Endodermal cell (in vitro differentiated cells): ENCODE data around the gene UCKL1. TPM values are rescaled to one million over a fixed set of nuclear protein-coding genes. Genes with fewer than 3 reads are reported as not detected.

ENCODE experiments used
- DNase-seq: peaks from one replicate; pipeline ENCODE4 v3.0.0-alpha.2; 2017
- H3K27ac ChIP-seq: 2 replicates; pipeline ENCODE4 v1.5.1; 2013; ENCODE audit warnings: mild to moderate bottlenecking, low read depth, low read length, moderate library complexity
- H3K27me3 ChIP-seq: 2 replicates; pipeline ENCODE4 v1.6.1; 2013; ENCODE audit warnings: mild to moderate bottlenecking, low read length, moderate library complexity; ENCODE audit not compliant: insufficient read depth, control insufficient read depth, poor library complexity, severe bottlenecking
- H3K36me3 ChIP-seq: 2 replicates; pipeline ENCODE4 v1.7.0; 2013; ENCODE audit warnings: mild to moderate bottlenecking, low read length, moderate library complexity; ENCODE audit not compliant: control insufficient read depth, insufficient read depth
- H3K4me1 ChIP-seq: one replicate; pipeline ENCODE4 v1.7.0; 2013; ENCODE audit warnings: low read length; ENCODE audit not compliant: control insufficient read depth, insufficient read depth
- H3K4me3 ChIP-seq: 2 replicates; pipeline ENCODE4 v1.5.1; 2013; ENCODE audit warnings: mild to moderate bottlenecking, low read length, moderate library complexity
- H3K9ac ChIP-seq: 2 replicates; pipeline ENCODE4 v1.6.1; 2013; ENCODE audit warnings: mild to moderate bottlenecking, low read length, moderate library complexity; ENCODE audit not compliant: poor library complexity, severe bottlenecking; ENCODE audit errors: extremely low read depth
- H3K9me3 ChIP-seq: 2 replicates; pipeline ENCODE4 v1.6.1; 2013; ENCODE audit warnings: mild to moderate bottlenecking, low read length, moderate library complexity; ENCODE audit not compliant: control insufficient read depth
- H3K27ac Mint-ChIP-seq: 2 replicates; pipeline ENCODE4 v1.8.0; 2020; ENCODE audit warnings: mixed read lengths
- H3K27me3 Mint-ChIP-seq: 2 replicates; pipeline ENCODE4 v1.8.0; 2021; ENCODE audit warnings: mild to moderate bottlenecking, mixed read lengths; ENCODE audit not compliant: insufficient read depth
- H3K36me3 Mint-ChIP-seq: 2 replicates; pipeline ENCODE4 v1.8.0; 2020; ENCODE audit warnings: low read depth, mixed read lengths
- H3K4me1 Mint-ChIP-seq: 2 replicates; pipeline ENCODE4 v1.8.0; 2020; ENCODE audit warnings: mixed read lengths
- H3K4me3 Mint-ChIP-seq: 2 replicates; pipeline ENCODE4 v1.8.0; 2020; ENCODE audit warnings: mild to moderate bottlenecking, moderate library complexity, mixed read lengths
- H3K9me3 Mint-ChIP-seq: 2 replicates; pipeline ENCODE4 v1.8.0; 2020; ENCODE audit warnings: mild to moderate bottlenecking, mixed read lengths
- CTCF ChIP-seq: fragments of 200-600 bp; sonication (generic); conservative IDR thresholded peaks from 2 replicates; pipeline ENCODE4 v1.5.0; 2021; ENCODE audit warnings: antibody characterized with exemption, mild to moderate bottlenecking
- WGBS, 2 experiments: methylation state at CpG; one replicate each; pipeline versions ENCODE4 v1.1.5 to v1.1.7; 2013; ENCODE audit warnings: missing lambda C conversion rate in 2 of 2, mixed read lengths in 1 of 2; ENCODE audit not compliant: insufficient coverage in 1 of 2, insufficient read length in 1 of 2; 5-methylcytosine and 5-hydroxymethylcytosine counted together
- long read RNA-seq, 4 experiments: library from polyadenylated mRNA in 2 of 4; library from RNA in 1 of 4; library from capped mRNA in 1 of 4; stranded (forward) in 3 of 4; unstranded in 1 of 4; transcript quantifications; one replicate each; pipeline ENCODE4 v2.0.0, GENCODE V29; 2020 to 2021; ENCODE audit warnings: inconsistent platforms in 1 of 4
- polyA plus RNA-seq, 2 experiments: library from polyadenylated mRNA; stranded (reverse); fragments of 50-300 nt; gene quantifications; one replicate each; pipeline ENCODE4 v1.2.3, GENCODE V29; 2013
- total RNA-seq, 2 donors: library from RNA; stranded (reverse); fragmentation: NEBNext Ultra II Directional in 1 of 2; extraction: Animal tissue kit (Norgen Biotek cat#: 25700) in 1 of 2; gene quantifications; 2 replicates in 1 of 2; 3 replicates in 1 of 2; pipeline ENCODE4 v1.2.1, GENCODE V29; 2021

Gene UCKL1
- total RNA-seq: 10 to 100 TPM; 36.5 to 47.8 TPM
- polyA plus RNA-seq (2013, experiment 1 of 2): 41.0 TPM
- polyA plus RNA-seq (2013, experiment 2 of 2): 37.5 TPM
- long read RNA-seq, experiment 1, partial matches to known transcripts: 1 of 15 reads
- long read RNA-seq, experiment 1, other reads (novel, unspliced or antisense): 14 of 15 reads
- long read RNA-seq, experiment 2, partial matches to known transcripts: 18 of 72 reads
- long read RNA-seq, experiment 2, other reads (novel, unspliced or antisense): 54 of 72 reads
- long read RNA-seq, experiment 3, partial matches to known transcripts: 8 of 152 reads
- long read RNA-seq, experiment 3, other reads (novel, unspliced or antisense): 141 of 152 reads
- long read RNA-seq, experiment 4, partial matches to known transcripts: 2 of 24 reads
- long read RNA-seq, experiment 4, other reads (novel, unspliced or antisense): 22 of 24 reads

- 0 to 1% methylated on average over 33 to 105 of the region's 105 CpGs for WGBS, 2 experiments
- peak within 1 kb of the TSS; percentile 83 for H3K27ac Mint-ChIP-seq
- no peaks in the 10 kb centered on the region for H3K9me3 Mint-ChIP-seq
- no peaks in the 10 kb centered on the region for H3K27me3 Mint-ChIP-seq
- H3K27ac ChIP-seq: peak within 1 kb of the TSS; percentile 63
- peaks cover 18% of the 10 kb centered on the region for H3K4me1 ChIP-seq
- H3K36me3 Mint-ChIP-seq: peaks cover 7% of the 10 kb centered on the region
- no peaks in the 10 kb centered on the region for H3K9me3 ChIP-seq
- peak within 1 kb of the TSS; percentile 71 for H3K4me3 Mint-ChIP-seq
- DNase-seq: peak; percentile 91
- H3K4me3 ChIP-seq: peak within 1 kb of the TSS; percentile 82
- TF ChIP-seq CTCF: no peak
- H3K4me1 Mint-ChIP-seq: peaks cover 29% of the 10 kb centered on the region
- H3K36me3 ChIP-seq: peaks cover 6% of the 10 kb centered on the region
- peak within 1 kb of the TSS; percentile 72 for H3K9ac ChIP-seq
- no peaks in the 10 kb centered on the region for H3K27me3 ChIP-seq
Observed at GRCh38 chr20:63955827-63956663, at the start of gene UCKL1. UCKL1 (minus strand) TSS chr20:63956416; CDS start chr20:63956372, 44 bp downstream.

GRCh38 chr20:64005394-64005793 lies 49.2 kb upstream of the UCKL1 start:
- no peak for TF ChIP-seq CTCF

GRCh38 chr20:64003960-64004725 lies 47.9 kb upstream of the UCKL1 start:
- Mint-ChIP-seq H3K36me3 (peaks cover 74% of the 10 kb centered on the region), H3K4me3 (no peak overlapping the region), H3K4me1 (peaks cover 5% of the 10 kb centered on the region), H3K9me3 (peaks cover 11% of the 10 kb centered on the region), H3K27ac (no peak overlapping the region), H3K27me3 (no peaks in the 10 kb centered on the region)
- Histone ChIP-seq H3K27ac (no peak overlapping the region), H3K4me3 (no peak overlapping the region), H3K36me3 (peaks cover 75% of the 10 kb centered on the region), H3K27me3 (no peaks in the 10 kb centered on the region), H3K9ac (no peak overlapping the region), H3K9me3 (peaks cover 14% of the 10 kb centered on the region), H3K4me1 (peaks cover 6% of the 10 kb centered on the region)
- DNase-seq: no peak
- TF ChIP-seq CTCF: no peak
- WGBS, 2 experiments: 86 to 93% methylated on average over 5 to 7 of the region's 7 CpGs

More at GRCh38 chr20:64005394-64005793, 49.2 kb upstream of the UCKL1 start:
- Histone ChIP-seq H3K27me3 (no peaks in the 10 kb centered on the region), H3K36me3 (peaks cover 79% of the 10 kb centered on the region), H3K9me3 (peaks cover 14% of the 10 kb centered on the region), H3K27ac (no peak overlapping the region), H3K4me3 (no peak overlapping the region), H3K9ac (no peak overlapping the region), H3K4me1 (no peaks in the 10 kb centered on the region)
- Mint-ChIP-seq H3K36me3 (peaks cover 79% of the 10 kb centered on the region), H3K4me3 (no peak overlapping the region), H3K4me1 (no peaks in the 10 kb centered on the region), H3K27me3 (no peaks in the 10 kb centered on the region), H3K27ac (no peak overlapping the region), H3K9me3 (peaks cover 11% of the 10 kb centered on the region)
- 93 to 97% methylated on average over 6 of the region's 6 CpGs for WGBS, 2 experiments
- DNase-seq: no peak
